Cardiac fibroblast (primary cell): ENCODE data around the gene SDK1.

ENCODE experiments used
- DNase-seq, 2 donors: peaks; one replicate each; pipeline versions ENCODE4 v3.0.0 to v3.0.0-alpha.2; 2010; ENCODE audit warnings: low read depth in 2 of 2
- H3K4me3 ChIP-seq, 2 donors: replicated peaks in 1 of 2; 1 replicate in 1 of 2; 2 replicates in 1 of 2; pipeline ENCODE4 v1.5.1; 2011; ENCODE audit warnings: low read depth in 2 of 2, low read length in 2 of 2, mild to moderate bottlenecking in 2 of 2, moderate library complexity in 1 of 2
- TF ChIP-seq, protein P1 (sequence below): IDR thresholded peaks from one replicate; pipeline ENCODE4 v1.5.1; 2011; ENCODE audit warnings: low read depth, mild to moderate bottlenecking, low read length, inconsistent platforms

SDK1 gene

GRCh38 chr7:3892157-3892556 lies 591.1 kb downstream of the SDK1 start:
- H3K4me3 ChIP-seq: no peak overlapping the region
- DNase-seq: no peak
- TF ChIP-seq, protein P1, sequence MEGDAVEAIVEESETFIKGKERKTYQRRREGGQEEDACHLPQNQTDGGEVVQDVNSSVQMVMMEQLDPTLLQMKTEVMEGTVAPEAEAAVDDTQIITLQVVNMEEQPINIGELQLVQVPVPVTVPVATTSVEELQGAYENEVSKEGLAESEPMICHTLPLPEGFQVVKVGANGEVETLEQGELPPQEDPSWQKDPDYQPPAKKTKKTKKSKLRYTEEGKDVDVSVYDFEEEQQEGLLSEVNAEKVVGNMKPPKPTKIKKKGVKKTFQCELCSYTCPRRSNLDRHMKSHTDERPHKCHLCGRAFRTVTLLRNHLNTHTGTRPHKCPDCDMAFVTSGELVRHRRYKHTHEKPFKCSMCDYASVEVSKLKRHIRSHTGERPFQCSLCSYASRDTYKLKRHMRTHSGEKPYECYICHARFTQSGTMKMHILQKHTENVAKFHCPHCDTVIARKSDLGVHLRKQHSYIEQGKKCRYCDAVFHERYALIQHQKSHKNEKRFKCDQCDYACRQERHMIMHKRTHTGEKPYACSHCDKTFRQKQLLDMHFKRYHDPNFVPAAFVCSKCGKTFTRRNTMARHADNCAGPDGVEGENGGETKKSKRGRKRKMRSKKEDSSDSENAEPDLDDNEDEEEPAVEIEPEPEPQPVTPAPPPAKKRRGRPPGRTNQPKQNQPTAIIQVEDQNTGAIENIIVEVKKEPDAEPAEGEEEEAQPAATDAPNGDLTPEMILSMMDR: no peak

- TF ChIP-seq, protein P1: no peak
- no peak for DNase-seq
- H3K4me3 ChIP-seq: no peak overlapping the region
Observed at GRCh38 chr7:3892686-3893085, 591.6 kb downstream of the SDK1 start.

DNA sequence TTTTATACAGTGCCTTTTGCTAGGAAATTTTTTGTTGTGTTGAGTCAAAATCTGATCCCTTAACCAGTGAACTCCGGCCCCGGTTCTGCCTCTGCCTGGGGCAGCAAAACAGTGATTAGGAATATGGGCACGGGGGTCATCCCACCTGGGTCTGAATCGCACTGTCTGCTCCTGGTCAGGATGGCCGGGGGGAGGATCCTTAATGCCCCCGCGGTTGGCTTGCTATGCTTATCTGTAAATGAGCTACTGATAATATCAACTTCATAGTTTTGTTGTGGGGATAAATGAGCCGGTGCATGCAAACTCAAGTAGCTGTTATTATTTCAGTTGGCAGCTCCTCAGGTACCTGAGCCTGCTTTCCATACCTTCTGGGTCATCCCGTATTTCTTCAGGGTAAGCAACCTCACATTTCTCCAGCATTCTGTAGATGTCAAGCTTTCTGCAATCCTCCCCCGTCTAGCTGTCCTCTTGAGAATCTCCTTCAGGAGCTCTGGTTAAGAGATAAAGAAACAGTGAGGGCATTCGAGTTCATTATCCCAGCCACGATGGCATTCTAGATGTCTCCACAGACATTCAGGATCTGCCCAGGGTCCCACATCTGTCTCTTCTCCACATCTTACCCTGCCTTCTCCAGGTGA lies 592.2 kb downstream of the SDK1 start:
- no peak overlapping the region for H3K4me3 ChIP-seq
- DNase-seq: no peak
- TF ChIP-seq, protein P1: no peak

DNA sequence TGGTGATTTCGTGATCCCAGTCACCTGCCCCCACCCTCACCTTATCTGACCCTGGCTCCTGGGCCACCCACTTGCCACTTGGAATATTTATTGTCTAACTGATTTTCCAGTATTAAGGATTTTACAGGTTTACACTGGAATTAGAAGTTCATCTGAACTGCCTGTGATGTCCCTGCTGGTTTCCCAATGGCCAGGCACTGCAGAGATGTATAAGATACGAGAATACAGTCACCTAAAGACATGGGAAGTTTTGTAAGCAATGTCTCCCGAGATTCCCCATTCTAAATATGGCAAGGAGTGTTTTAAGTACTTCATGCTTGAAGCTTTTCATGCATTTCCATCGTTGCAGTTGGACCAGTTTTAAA lies 592.7 kb downstream of the SDK1 start:
- H3K4me3 ChIP-seq: no peak overlapping the region
- no peak for DNase-seq
- TF ChIP-seq, protein P1: no peak

GRCh38 chr7:3895341-3896116 lies 594.5 kb downstream of the SDK1 start:
- no peak overlapping the region for H3K4me3 ChIP-seq
- no peak for DNase-seq
- TF ChIP-seq, protein P1: no peak

DNA sequence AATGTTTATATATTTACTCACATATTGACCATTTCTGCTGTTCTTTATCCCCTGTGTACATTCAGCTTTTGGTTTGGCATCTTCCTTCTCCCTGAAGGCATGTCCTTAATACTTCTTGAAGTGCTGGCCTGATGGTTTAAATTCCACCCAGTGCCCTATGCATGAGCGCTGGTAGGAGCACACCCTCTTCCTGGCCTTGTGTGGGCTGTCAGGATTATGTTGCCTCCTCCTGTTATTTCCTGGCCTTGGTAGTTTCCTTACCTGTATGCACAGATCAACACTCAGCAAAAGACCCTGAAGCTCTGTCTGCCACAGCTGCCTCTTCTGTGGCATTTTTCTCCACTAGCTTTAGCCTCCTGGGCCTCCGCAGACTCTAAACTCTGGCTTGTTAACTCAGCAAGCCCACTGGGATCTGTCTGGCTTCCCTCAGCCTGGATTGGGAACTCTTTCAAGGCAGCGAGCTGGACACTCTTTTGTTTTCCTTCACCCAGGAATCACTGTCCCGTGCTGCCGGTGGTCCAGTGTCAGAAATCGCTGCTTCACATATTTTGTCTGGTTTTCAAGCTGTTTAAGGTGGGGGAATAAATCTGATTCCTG lies 595.2 kb downstream of the SDK1 start:
- DNase-seq: no peak
- no peak overlapping the region for H3K4me3 ChIP-seq
- TF ChIP-seq, protein P1: no peak
